NCI-H187 treated with DMSO at 0.1 percent for 48 hours (cell line): ENCODE data around the gene CLCNKA.

ENCODE experiments used
- DNase-seq: peaks from one replicate; lab custom pipeline; 2025; lab: John Stamatoyannopoulos, UW

Gene CLCNKA

GRCh38 chr1:16063226-16063829, 41.5 kb downstream of the CLCNKA start:
- no peak for DNase-seq

GRCh38 chr1:16063921-16064320, 42.1 kb downstream of the CLCNKA start:
- DNase-seq = no peak

- DNase-seq = no peak
Observed at GRCh38 chr1:16064536-16065268, 42.9 kb downstream of the CLCNKA start.

GRCh38 chr1:16065269-16065576, 43.4 kb downstream of the CLCNKA start:
- no peak for DNase-seq

GRCh38 chr1:16066245-16066644, 44.4 kb downstream of the CLCNKA start:
- no peak for DNase-seq

- no peak for DNase-seq
Observed at GRCh38 chr1:16067127-16067768, 45.4 kb downstream of the CLCNKA start.

GRCh38 chr1:16067933-16068332, 46.1 kb downstream of the CLCNKA start:
- DNase-seq = no peak

GRCh38 chr1:16068356-16069270, 46.8 kb downstream of the CLCNKA start:
- no peak for DNase-seq

- no peak for DNase-seq
Observed at GRCh38 chr1:16070640-16071355, 49.0 kb downstream of the CLCNKA start.

- no peak for DNase-seq
Observed at GRCh38 chr1:16071614-16072013, 49.8 kb downstream of the CLCNKA start.

GRCh38 chr1:16072095-16072494, 50.3 kb downstream of the CLCNKA start:
- DNase-seq = no peak

- DNase-seq = no peak
Observed at GRCh38 chr1:16072616-16073484, 51.0 kb downstream of the CLCNKA start.

- DNase-seq = no peak
Observed at GRCh38 chr1:16073490-16074119, 51.8 kb downstream of the CLCNKA start, which contains the start of gene FAM131C. Gene FAM131C, minus strand, starts transcription at chr1:16073651. Its CDS starts 209 bp downstream, at chr1:16073442.

GRCh38 chr1:16074217-16074616, 52.4 kb downstream of the CLCNKA start:
- no peak for DNase-seq

GRCh38 chr1:16075337-16076030, 53.6 kb downstream of the CLCNKA start:
- no peak for DNase-seq

GRCh38 chr1:16076031-16076864, 54.4 kb downstream of the CLCNKA start:
- DNase-seq = no peak

- DNase-seq = no peak
Observed at GRCh38 chr1:16076865-16077238, 55.0 kb downstream of the CLCNKA start.

GRCh38 chr1:16077406-16078245, 55.8 kb downstream of the CLCNKA start:
- DNase-seq = no peak
